HEK293 (cell line): Measurements from ENCODE around the gene SLC16A5.

Experiments
- BCL11A ChIP-seq: fragments of 450-650 bp; formaldehyde crosslinking; IDR thresholded peaks from 2 replicates; pipeline ENCODE4 v1.5.1; 2016; ENCODE audit warnings: low read depth, missing biosample characterization, missing genetic modification characterization
- GFI1B ChIP-seq: fragments of 450-650 bp; formaldehyde crosslinking; IDR thresholded peaks from 2 replicates; pipeline ENCODE4 v1.5.1; 2016; ENCODE audit warnings: missing biosample characterization, missing genetic modification characterization
- IKZF3 ChIP-seq: fragments of 450-650 bp; IDR thresholded peaks from 2 replicates; pipeline ENCODE4 v1.5.0; 2018; ENCODE audit warnings: missing biosample characterization, mild to moderate bottlenecking, missing genetic modification characterization, moderate library complexity
- INSM2 ChIP-seq: fragments of 450-650 bp; formaldehyde crosslinking; IDR thresholded peaks from 2 replicates; pipeline ENCODE4 v1.5.1; 2016; ENCODE audit warnings: missing biosample characterization, missing genetic modification characterization
- MEIS1 ChIP-seq: sonication (generic); formaldehyde crosslinking; IDR thresholded peaks from 2 replicates; pipeline ENCODE4 v1.8.1; 2022; ENCODE audit warnings: missing genetic modification reagents, mild to moderate bottlenecking, borderline replicate concordance
- PBX3 ChIP-seq: sonication (generic); formaldehyde crosslinking; IDR thresholded peaks from 2 replicates; pipeline ENCODE4 v1.8.1; 2022; ENCODE audit warnings: mild to moderate bottlenecking, moderate library complexity, missing genetic modification reagents
- SETDB1 ChIP-seq: IDR thresholded peaks from one replicate; pipeline ENCODE4 v1.6.1; 2017; ENCODE audit warnings: mild to moderate bottlenecking, low read length, moderate library complexity, mixed read lengths; ENCODE audit not compliant: insufficient read length
- SP7 ChIP-seq: fragments of 450-650 bp; formaldehyde crosslinking; IDR thresholded peaks from 2 replicates; pipeline ENCODE4 v1.5.1; 2016; ENCODE audit warnings: missing biosample characterization, missing genetic modification characterization
- TCF7L2 ChIP-seq: IDR thresholded peaks from 2 replicates; pipeline ENCODE4 v1.6.1; 2011; ENCODE audit warnings: low read depth, mild to moderate bottlenecking, inconsistent platforms, low read length, moderate library complexity, borderline replicate concordance
- YY2 ChIP-seq: fragments of 450-650 bp; formaldehyde crosslinking; IDR thresholded peaks from 2 replicates; pipeline ENCODE4 v1.5.1; 2016; ENCODE audit warnings: missing biosample characterization, missing genetic modification characterization
- ZBTB10 ChIP-seq: fragments of 450-650 bp; formaldehyde crosslinking; IDR thresholded peaks from 2 replicates; pipeline ENCODE4 v1.5.1; 2016; ENCODE audit warnings: missing biosample characterization, missing genetic modification characterization
- ZBTB21 ChIP-seq: fragments of 450-650 bp; formaldehyde crosslinking; IDR thresholded peaks from 2 replicates; pipeline ENCODE4 v1.5.1; 2017; ENCODE audit warnings: missing biosample characterization, missing genetic modification characterization
- ZFP3 ChIP-seq: fragments of 450-650 bp; formaldehyde crosslinking; IDR thresholded peaks from 2 replicates; pipeline ENCODE4 v1.5.1; 2016; ENCODE audit warnings: low read depth, missing biosample characterization, missing genetic modification characterization
- ZFP69B ChIP-seq: fragments of 450-650 bp; formaldehyde crosslinking; IDR thresholded peaks from 2 replicates; pipeline ENCODE4 v1.5.1; 2016; ENCODE audit warnings: missing biosample characterization, missing genetic modification characterization
- ZNF169 ChIP-seq: fragments of 450-650 bp; formaldehyde crosslinking; IDR thresholded peaks from 2 replicates; pipeline ENCODE4 v1.5.1; 2016; ENCODE audit warnings: missing biosample characterization, missing genetic modification characterization
- ZNF214 ChIP-seq: fragments of 450-650 bp; formaldehyde crosslinking; IDR thresholded peaks from 2 replicates; pipeline ENCODE4 v1.5.1; 2017; ENCODE audit warnings: missing biosample characterization, mild to moderate bottlenecking, missing genetic modification characterization, borderline replicate concordance
- ZNF24 ChIP-seq: fragments of 450-650 bp; formaldehyde crosslinking; IDR thresholded peaks from 2 replicates; pipeline ENCODE4 v1.5.1; 2016; ENCODE audit warnings: missing biosample characterization, missing genetic modification characterization
- ZNF394 ChIP-seq: fragments of 450-650 bp; formaldehyde crosslinking; IDR thresholded peaks from 2 replicates; pipeline ENCODE4 v1.5.1; 2016; ENCODE audit warnings: missing biosample characterization, missing genetic modification characterization, mild to moderate bottlenecking, moderate library complexity, borderline replicate concordance
- ZNF426 ChIP-seq: fragments of 450-650 bp; formaldehyde crosslinking; IDR thresholded peaks from 2 replicates; pipeline ENCODE4 v1.5.1; 2017; ENCODE audit warnings: missing biosample characterization, missing genetic modification characterization, mild to moderate bottlenecking, inconsistent platforms, moderate library complexity
- ZNF433 ChIP-seq: fragments of 450-650 bp; formaldehyde crosslinking; IDR thresholded peaks from 2 replicates; pipeline ENCODE4 v1.5.1; 2016; ENCODE audit warnings: missing biosample characterization, missing genetic modification characterization, low read depth
- ZNF488 ChIP-seq: fragments of 450-650 bp; formaldehyde crosslinking; IDR thresholded peaks from 2 replicates; pipeline ENCODE4 v1.5.1; 2016; ENCODE audit warnings: missing biosample characterization, missing genetic modification characterization
- ZNF514 ChIP-seq: fragments of 450-650 bp; formaldehyde crosslinking; IDR thresholded peaks from 2 replicates; pipeline ENCODE4 v1.5.1; 2016; ENCODE audit warnings: missing biosample characterization, missing genetic modification characterization
- ZNF518A ChIP-seq: fragments of 450-650 bp; formaldehyde crosslinking; conservative IDR thresholded peaks from 2 replicates; pipeline ENCODE4 v1.5.1; 2016; ENCODE audit warnings: low read depth, missing biosample characterization, missing genetic modification characterization
- ZNF521 ChIP-seq: fragments of 450-650 bp; formaldehyde crosslinking; IDR thresholded peaks from 2 replicates; pipeline ENCODE4 v1.5.1; 2017; ENCODE audit warnings: missing biosample characterization, mild to moderate bottlenecking, missing genetic modification characterization
- ZNF529 ChIP-seq: fragments of 450-650 bp; formaldehyde crosslinking; IDR thresholded peaks from 2 replicates; pipeline ENCODE4 v1.5.1; 2017; ENCODE audit warnings: missing genetic modification characterization, missing biosample characterization; ENCODE audit not compliant: insufficient replicate concordance
- ZNF621 ChIP-seq: fragments of 450-650 bp; formaldehyde crosslinking; IDR thresholded peaks from 2 replicates; pipeline ENCODE4 v1.5.1; 2017; ENCODE audit warnings: missing biosample characterization, missing genetic modification characterization
- ZSCAN23 ChIP-seq: fragments of 450-650 bp; formaldehyde crosslinking; IDR thresholded peaks from 2 replicates; pipeline ENCODE4 v1.5.1; 2016; ENCODE audit warnings: missing biosample characterization, missing genetic modification characterization
- ZXDB ChIP-seq: fragments of 450-650 bp; formaldehyde crosslinking; IDR thresholded peaks from 2 replicates; pipeline ENCODE4 v1.5.1; 2016; ENCODE audit warnings: missing biosample characterization, missing genetic modification characterization

SLC16A5 gene

GRCh38 chr17:75154195-75155106 lies 66.7 kb downstream of the SLC16A5 start, which contains the start of gene JPT1 (continued):
- TF ChIP-seq INSM2 (tag by site-specific recombination): no peak
- no peak for TF ChIP-seq TCF7L2
- no peak for TF ChIP-seq ZNF433 (tag by site-specific recombination)
- no peak for TF ChIP-seq ZNF394 (tag by site-specific recombination)
- peak; percentile 23; the same call in 1 of the 2 replicates for TF ChIP-seq ZNF24 (tag by site-specific recombination)
- TF ChIP-seq YY2 (tag by site-specific recombination): 0 out of 2 replicates have a peak, but pooled peaks have one; percentile 13
- TF ChIP-seq ZFP3 (tag by site-specific recombination): no peak
- TF ChIP-seq BCL11A: no peak
- TF ChIP-seq IKZF3 (tag by site-specific recombination): peak; percentile 51; the same call in 1 of the 2 replicates
- TF ChIP-seq ZNF488: no peak
- no peak for TF ChIP-seq MEIS1 (CRISPR knock-in tag)
- TF ChIP-seq ZNF214 (tag by site-specific recombination): no peak
- TF ChIP-seq GFI1B (tag by site-specific recombination): 0 out of 2 replicates have a peak, but pooled peaks have one; percentile 8
- TF ChIP-seq ZFP69B: no peak
- TF ChIP-seq SETDB1: no peak
- TF ChIP-seq ZNF621 (tag by site-specific recombination): no peak
- TF ChIP-seq ZNF169: no peak
- TF ChIP-seq ZNF426: no peak
- 0 out of 2 replicates have a peak, but pooled peaks have one; percentile 17 for TF ChIP-seq ZBTB10 (tag by site-specific recombination)
- TF ChIP-seq SP7: peak; percentile 55
- no peak; the same call in 1 of the 2 replicates for TF ChIP-seq ZBTB21 (tag by site-specific recombination)
- TF ChIP-seq ZXDB (tag by site-specific recombination): no peak
- peak; percentile 88 for TF ChIP-seq PBX3 (CRISPR knock-in tag)
- no peak for TF ChIP-seq ZNF529
- TF ChIP-seq ZNF514 (tag by site-specific recombination): no peak
- no peak for TF ChIP-seq ZNF518A (tag by site-specific recombination)
- TF ChIP-seq ZSCAN23 (tag by site-specific recombination): no peak
- TF ChIP-seq ZNF521 (tag by site-specific recombination): no peak
